COR-L47 (cell line): ENCODE data around the gene IRF4.

Source experiments
- DNase-seq: peaks from one replicate; lab custom pipeline; 2025; lab: John Stamatoyannopoulos, UW

IRF4 gene

GRCh38 chr6:391559-392440 is at the start of gene IRF4:
IRF4 (plus strand) TSS chr6:391752; CDS start chr6:393153, 1,401 bp downstream.
- no peak for DNase-seq

- DNase-seq = no peak
These were observed 49.4 kb upstream of the IRF4 start for GRCh38 chr6:341914-342831.

GRCh38 chr6:342832-343179 is 48.7 kb upstream of the IRF4 start:
- DNase-seq = no peak

GRCh38 chr6:343226-343935 is 48.2 kb upstream of the IRF4 start:
- DNase-seq = no peak

GRCh38 chr6:343960-344815 is 47.4 kb upstream of the IRF4 start:
- no peak for DNase-seq

- no peak for DNase-seq
These were observed 46.7 kb upstream of the IRF4 start for GRCh38 chr6:344816-345340.

GRCh38 chr6:345747-346385 is 45.7 kb upstream of the IRF4 start:
- DNase-seq = no peak

- no peak for DNase-seq
These were observed 45.0 kb upstream of the IRF4 start for GRCh38 chr6:346386-347030.

- no peak for DNase-seq
These were observed 44.3 kb upstream of the IRF4 start for GRCh38 chr6:347232-347631.

- no peak for DNase-seq
These were observed 43.3 kb upstream of the IRF4 start for GRCh38 chr6:347951-348859.

- no peak for DNase-seq
These were observed 42.6 kb upstream of the IRF4 start for GRCh38 chr6:348860-349396.

GRCh38 chr6:349491-349921 is 42.0 kb upstream of the IRF4 start:
- no peak for DNase-seq

GRCh38 chr6:350371-350770 is 41.2 kb upstream of the IRF4 start:
- DNase-seq = no peak

- DNase-seq = no peak
These were observed 40.3 kb upstream of the IRF4 start for GRCh38 chr6:351011-351866.

- no peak for DNase-seq
These were observed 39.7 kb upstream of the IRF4 start for GRCh38 chr6:351867-352289.

- DNase-seq = no peak
These were observed 39.1 kb upstream of the IRF4 start for GRCh38 chr6:352474-352873.

GRCh38 chr6:352896-353470 is 38.6 kb upstream of the IRF4 start:
- DNase-seq = no peak
